Neural cell (in vitro differentiated cells): ENCODE results near the gene UNC5C. TPM values are rescaled to one million over a fixed set of nuclear protein-coding genes. Genes with fewer than 3 reads are reported as not detected.

ENCODE experiments used
- H2AFZ ChIP-seq: fragments of 200-600, 300-800 bp; sonication (generic), shearing (Covaris generic); 2 replicates; pipeline ENCODE4 v1.6.0; 2014; ENCODE audit warnings: low read depth, mild to moderate bottlenecking, antibody characterized with exemption, low read length, moderate library complexity
- H3F3A ChIP-seq: fragments of 200-600 bp; shearing (Covaris generic); 2 replicates; pipeline ENCODE4 v1.6.1; 2016; ENCODE audit warnings: mild to moderate bottlenecking, moderate library complexity, mixed read lengths, antibody characterized with exemption, low read length; ENCODE audit not compliant: insufficient read depth, poor library complexity, severe bottlenecking
- H3K27ac ChIP-seq: fragments of 200-600, 300-800 bp; sonication (generic), shearing (Covaris generic); 2 replicates; pipeline ENCODE4 v1.5.1; 2014; ENCODE audit warnings: mild to moderate bottlenecking, low read length, moderate library complexity
- H3K27me3 ChIP-seq: fragments of 300-800, 200-600 bp; sonication (generic), shearing (Covaris generic); 2 replicates; pipeline ENCODE4 v1.6.0; 2014; ENCODE audit warnings: mild to moderate bottlenecking, low read depth, low read length, moderate library complexity; ENCODE audit not compliant: insufficient read depth
- H3K36me3 ChIP-seq: fragments of 300-800, 200-600 bp; sonication (generic), shearing (Covaris generic); 2 replicates; pipeline ENCODE4 v1.5.1; 2014; ENCODE audit warnings: mild to moderate bottlenecking, antibody characterized with exemption, low read length, moderate library complexity; ENCODE audit not compliant: insufficient read depth
- H3K4me2 ChIP-seq: fragments of 300-800, 200-600 bp; sonication (generic), shearing (Covaris generic); 2 replicates; pipeline ENCODE4 v1.6.0; 2014; ENCODE audit warnings: mild to moderate bottlenecking, low read length
- H3K4me3 ChIP-seq: fragments of 300-800, 200-600 bp; sonication (generic), shearing (Covaris generic); 2 replicates; pipeline ENCODE4 v1.5.1; 2014; ENCODE audit warnings: mild to moderate bottlenecking, low read length, moderate library complexity
- H3K79me2 ChIP-seq: fragments of 200-600 bp; shearing (Covaris generic); replicated peaks from 2 replicates; pipeline ENCODE4 v1.6.0; 2014; ENCODE audit warnings: mild to moderate bottlenecking, low read length, moderate library complexity; ENCODE audit not compliant: insufficient read depth
- H3K9ac ChIP-seq: fragments of 300-800, 200-600 bp; sonication (generic), shearing (Covaris generic); 2 replicates; pipeline ENCODE4 v1.6.1; 2016; ENCODE audit warnings: mild to moderate bottlenecking, low read length, mixed read lengths
- H3K9me2 ChIP-seq: fragments of 200-600 bp; shearing (Covaris generic); 2 replicates; pipeline ENCODE4 v1.6.1; 2016; ENCODE audit warnings: mild to moderate bottlenecking, low read length, mixed read lengths; ENCODE audit not compliant: insufficient read depth
- H3K9me3 ChIP-seq: fragments of 200-600, 300-800 bp; sonication (generic), shearing (Covaris generic); 2 replicates; pipeline ENCODE4 v1.6.1; 2016; ENCODE audit warnings: mild to moderate bottlenecking, mixed run types, low read length, moderate library complexity, mixed read lengths
- H4K20me1 ChIP-seq: fragments of 200-600 bp; shearing (Covaris generic); 2 replicates; pipeline ENCODE4 v1.6.1; 2016; ENCODE audit warnings: mild to moderate bottlenecking, mixed run types; ENCODE audit not compliant: insufficient read depth
- EP300 ChIP-seq: fragments of 450-650 bp; conservative IDR thresholded peaks from 2 replicates; pipeline ENCODE4 v1.6.1; 2014; ENCODE audit warnings: antibody characterized with exemption, mild to moderate bottlenecking, moderate library complexity; ENCODE audit not compliant: poor library complexity, severe bottlenecking
- EZH2 ChIP-seq: fragments of 200-600, 300-800 bp; shearing (Covaris generic), sonication (generic); IDR thresholded peaks from 2 replicates; pipeline ENCODE4 v1.6.1; 2014; ENCODE audit warnings: antibody characterized with exemption, low read length, borderline replicate concordance, mild to moderate bottlenecking; ENCODE audit not compliant: insufficient read depth, poor library complexity, severe bottlenecking
- MXI1 ChIP-seq: fragments of 450-650 bp; conservative IDR thresholded peaks from 2 replicates; pipeline ENCODE4 v1.6.1; 2014; ENCODE audit warnings: antibody characterized with exemption, mild to moderate bottlenecking; ENCODE audit not compliant: poor library complexity, severe bottlenecking
- POLR2AphosphoS5 ChIP-seq: IDR thresholded peaks from 2 replicates; pipeline ENCODE4 v1.6.1; 2012
- RAD21 ChIP-seq: fragments of 450-650 bp; conservative IDR thresholded peaks from 2 replicates; pipeline ENCODE4 v1.6.1; 2014; ENCODE audit warnings: antibody characterized with exemption, mild to moderate bottlenecking, moderate library complexity
- SMC3 ChIP-seq: fragments of 450-650 bp; conservative IDR thresholded peaks from 2 replicates; pipeline ENCODE4 v1.6.1; 2014; ENCODE audit warnings: antibody characterized with exemption, mild to moderate bottlenecking, moderate library complexity; ENCODE audit not compliant: poor library complexity
- TAF1 ChIP-seq: IDR thresholded peaks from 2 replicates; pipeline ENCODE4 v1.6.1; 2012; ENCODE audit warnings: low read depth
- polyA plus RNA-seq: library from polyadenylated mRNA; depleted of rRNA; stranded (reverse); fragments of >200 nt; gene quantifications from 2 replicates; pipeline ENCODE4 v1.2.3, GENCODE V29; 2014
- TF ChIP-seq, protein P1 (sequence below): fragments of 450-650 bp; IDR thresholded peaks from 2 replicates; pipeline ENCODE4 v1.5.1; 2014; ENCODE audit warnings: antibody characterized with exemption, mild to moderate bottlenecking, moderate library complexity; ENCODE audit not compliant: poor library complexity, severe bottlenecking
- TF ChIP-seq, protein P2 (sequence below): IDR thresholded peaks from 2 replicates; pipeline ENCODE4 v1.6.1; 2012; ENCODE audit warnings: borderline replicate concordance

UNC5C gene
- polyA plus RNA-seq, 1 donor from 2014 or later, result 0.56 TPM

DNA sequence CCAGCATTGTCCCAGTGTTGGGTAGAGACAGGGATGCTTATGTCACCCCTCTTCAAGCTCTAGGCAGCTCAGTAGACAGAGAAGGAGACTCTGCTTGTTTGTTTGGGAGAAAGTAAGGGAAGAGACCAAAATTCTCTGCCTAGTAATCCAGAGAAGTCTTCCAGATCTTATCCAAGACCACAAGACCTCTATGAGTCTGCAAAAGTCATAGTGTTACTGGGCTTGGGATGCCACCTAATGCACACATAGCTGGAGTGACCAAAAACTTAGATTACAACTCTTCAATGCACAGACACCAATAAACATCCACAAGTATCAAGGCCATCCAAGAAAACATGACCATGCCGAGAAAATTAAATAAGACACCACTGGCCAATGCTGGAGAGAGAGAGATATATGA, 205.5 kb downstream of the UNC5C start:
- Histone ChIP-seq H2AFZ (no peak overlapping the region), H3K27me3 (no peaks in the 10 kb centered on the region), H3K9me3 (no peaks in the 10 kb centered on the region), H3K9ac (no peak overlapping the region), H4K20me1 (no peaks in the 10 kb centered on the region), H3F3A (no peaks in the 10 kb centered on the region), H3K36me3 (no peaks in the 10 kb centered on the region), H3K4me3 (no peak overlapping the region), H3K27ac (no peak overlapping the region), H3K4me2 (no peak overlapping the region), H3K79me2 (no peaks in the 10 kb centered on the region), H3K9me2 (no peaks in the 10 kb centered on the region)
- TF ChIP-seq, protein P1, sequence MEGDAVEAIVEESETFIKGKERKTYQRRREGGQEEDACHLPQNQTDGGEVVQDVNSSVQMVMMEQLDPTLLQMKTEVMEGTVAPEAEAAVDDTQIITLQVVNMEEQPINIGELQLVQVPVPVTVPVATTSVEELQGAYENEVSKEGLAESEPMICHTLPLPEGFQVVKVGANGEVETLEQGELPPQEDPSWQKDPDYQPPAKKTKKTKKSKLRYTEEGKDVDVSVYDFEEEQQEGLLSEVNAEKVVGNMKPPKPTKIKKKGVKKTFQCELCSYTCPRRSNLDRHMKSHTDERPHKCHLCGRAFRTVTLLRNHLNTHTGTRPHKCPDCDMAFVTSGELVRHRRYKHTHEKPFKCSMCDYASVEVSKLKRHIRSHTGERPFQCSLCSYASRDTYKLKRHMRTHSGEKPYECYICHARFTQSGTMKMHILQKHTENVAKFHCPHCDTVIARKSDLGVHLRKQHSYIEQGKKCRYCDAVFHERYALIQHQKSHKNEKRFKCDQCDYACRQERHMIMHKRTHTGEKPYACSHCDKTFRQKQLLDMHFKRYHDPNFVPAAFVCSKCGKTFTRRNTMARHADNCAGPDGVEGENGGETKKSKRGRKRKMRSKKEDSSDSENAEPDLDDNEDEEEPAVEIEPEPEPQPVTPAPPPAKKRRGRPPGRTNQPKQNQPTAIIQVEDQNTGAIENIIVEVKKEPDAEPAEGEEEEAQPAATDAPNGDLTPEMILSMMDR, result no peak
- TF ChIP-seq RAD21 (no peak), EZH2 (no peak), SMC3 (no peak), TAF1 (no peak), POLR2AphosphoS5 (no peak), EP300 (no peak), MXI1 (no peak)
- TF ChIP-seq, protein P2, sequence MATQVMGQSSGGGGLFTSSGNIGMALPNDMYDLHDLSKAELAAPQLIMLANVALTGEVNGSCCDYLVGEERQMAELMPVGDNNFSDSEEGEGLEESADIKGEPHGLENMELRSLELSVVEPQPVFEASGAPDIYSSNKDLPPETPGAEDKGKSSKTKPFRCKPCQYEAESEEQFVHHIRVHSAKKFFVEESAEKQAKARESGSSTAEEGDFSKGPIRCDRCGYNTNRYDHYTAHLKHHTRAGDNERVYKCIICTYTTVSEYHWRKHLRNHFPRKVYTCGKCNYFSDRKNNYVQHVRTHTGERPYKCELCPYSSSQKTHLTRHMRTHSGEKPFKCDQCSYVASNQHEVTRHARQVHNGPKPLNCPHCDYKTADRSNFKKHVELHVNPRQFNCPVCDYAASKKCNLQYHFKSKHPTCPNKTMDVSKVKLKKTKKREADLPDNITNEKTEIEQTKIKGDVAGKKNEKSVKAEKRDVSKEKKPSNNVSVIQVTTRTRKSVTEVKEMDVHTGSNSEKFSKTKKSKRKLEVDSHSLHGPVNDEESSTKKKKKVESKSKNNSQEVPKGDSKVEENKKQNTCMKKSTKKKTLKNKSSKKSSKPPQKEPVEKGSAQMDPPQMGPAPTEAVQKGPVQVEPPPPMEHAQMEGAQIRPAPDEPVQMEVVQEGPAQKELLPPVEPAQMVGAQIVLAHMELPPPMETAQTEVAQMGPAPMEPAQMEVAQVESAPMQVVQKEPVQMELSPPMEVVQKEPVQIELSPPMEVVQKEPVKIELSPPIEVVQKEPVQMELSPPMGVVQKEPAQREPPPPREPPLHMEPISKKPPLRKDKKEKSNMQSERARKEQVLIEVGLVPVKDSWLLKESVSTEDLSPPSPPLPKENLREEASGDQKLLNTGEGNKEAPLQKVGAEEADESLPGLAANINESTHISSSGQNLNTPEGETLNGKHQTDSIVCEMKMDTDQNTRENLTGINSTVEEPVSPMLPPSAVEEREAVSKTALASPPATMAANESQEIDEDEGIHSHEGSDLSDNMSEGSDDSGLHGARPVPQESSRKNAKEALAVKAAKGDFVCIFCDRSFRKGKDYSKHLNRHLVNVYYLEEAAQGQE, result no peak

DNA sequence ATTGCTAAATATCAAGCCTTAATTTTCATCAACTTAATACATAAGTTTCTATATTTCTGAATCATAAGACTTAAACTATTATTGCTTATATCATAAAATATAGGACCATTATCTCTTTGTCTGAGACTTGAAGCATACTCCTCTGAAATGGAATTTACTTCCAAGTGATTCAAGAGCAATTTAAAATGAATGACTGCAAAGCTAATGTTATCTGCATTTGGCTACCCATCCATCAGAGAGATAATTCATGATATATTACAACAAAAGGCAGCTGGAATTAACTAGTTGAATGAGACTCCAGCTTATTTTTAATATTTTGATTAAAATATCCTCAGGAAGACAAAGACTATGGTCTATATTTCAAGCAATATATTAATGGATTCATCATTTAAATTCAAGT, 208.6 kb downstream of the UNC5C start:
- Histone ChIP-seq H3K4me2 (no peak overlapping the region), H3K9ac (no peak overlapping the region), H3K36me3 (no peaks in the 10 kb centered on the region), H2AFZ (no peak overlapping the region), H3K27ac (no peak overlapping the region), H3K9me3 (no peaks in the 10 kb centered on the region), H3K27me3 (no peaks in the 10 kb centered on the region), H3K4me3 (no peak overlapping the region), H3F3A (no peaks in the 10 kb centered on the region), H3K9me2 (no peaks in the 10 kb centered on the region), H4K20me1 (no peaks in the 10 kb centered on the region), H3K79me2 (no peaks in the 10 kb centered on the region)
- no peak for TF ChIP-seq MXI1
- TF ChIP-seq, protein P2, result no peak
- TF ChIP-seq TAF1, result no peak
- TF ChIP-seq POLR2AphosphoS5, result peak; percentile 17
- TF ChIP-seq, protein P1, result no peak
- TF ChIP-seq SMC3, result no peak
- no peak for TF ChIP-seq EZH2
- TF ChIP-seq RAD21, result no peak
- TF ChIP-seq EP300, result peak; percentile 30
